ENCODE measurements around the gene DIS3L2. TPM values are rescaled to one million over a fixed set of nuclear protein-coding genes. Genes with fewer than 3 reads are reported as not detected.

Gene DIS3L2
- total and polyA plus RNA-seq, 4 donors, result 10.6 to 40.0 (median 21.8) TPM

DNA sequence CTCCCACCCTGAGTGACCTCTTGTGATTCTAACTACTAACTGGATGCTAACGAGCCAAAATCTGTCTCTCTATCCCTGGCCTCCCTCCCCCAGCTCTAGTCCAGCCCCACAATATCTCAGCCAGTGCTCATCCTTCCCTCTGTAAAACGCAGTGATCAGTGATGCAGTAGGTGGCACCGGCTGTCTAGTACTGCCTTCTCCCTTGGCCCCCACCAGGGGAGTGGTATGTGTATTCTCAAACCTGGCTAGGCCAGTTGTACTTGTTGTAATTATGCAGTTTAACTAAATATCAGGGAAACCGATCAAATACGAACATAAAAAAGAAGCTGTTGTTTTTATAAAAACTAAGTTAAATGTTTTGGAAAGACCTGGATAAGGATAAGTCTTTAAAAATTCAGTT lies 303.8 kb downstream of the DIS3L2 start:
- 82 to 87% methylated on average over 5 of the region's 5 CpGs for WGBS, 2 donors
- H3K36me3 ChIP-seq (ENCODE audit: control insufficient read depth in 1 of 2, insufficient read depth in 2 of 2, low read length in 1 of 2), result peaks cover 0 to 2% of the 10 kb centered on the region in 2 donors
- ATAC-seq (ENCODE audit: low FRiP score) (no peak), DNase-seq (no peak)
- no peaks in the 10 kb centered on the region for H3K27me3 ChIP-seq (ENCODE audit: control insufficient read depth in 1 of 2, insufficient read depth in 2 of 2, low read length in 1 of 2)
- no peak overlapping the region for H3K27ac ChIP-seq (ENCODE audit: low read depth in 1 of 2, low read length in 2 of 2)
- no peaks in the 10 kb centered on the region for H3K4me1 ChIP-seq (ENCODE audit: control insufficient read depth in 1 of 2, insufficient read depth in 2 of 2, low read length in 2 of 2)
- intact Hi-C loops (cut with DNase I), result no loop called here
- H3K9me3 ChIP-seq (ENCODE audit: control insufficient read depth, low read length), result no peaks in the 10 kb centered on the region
- no peak overlapping the region for H3K4me3 ChIP-seq (ENCODE audit: low read length in 2 of 2)

DNA sequence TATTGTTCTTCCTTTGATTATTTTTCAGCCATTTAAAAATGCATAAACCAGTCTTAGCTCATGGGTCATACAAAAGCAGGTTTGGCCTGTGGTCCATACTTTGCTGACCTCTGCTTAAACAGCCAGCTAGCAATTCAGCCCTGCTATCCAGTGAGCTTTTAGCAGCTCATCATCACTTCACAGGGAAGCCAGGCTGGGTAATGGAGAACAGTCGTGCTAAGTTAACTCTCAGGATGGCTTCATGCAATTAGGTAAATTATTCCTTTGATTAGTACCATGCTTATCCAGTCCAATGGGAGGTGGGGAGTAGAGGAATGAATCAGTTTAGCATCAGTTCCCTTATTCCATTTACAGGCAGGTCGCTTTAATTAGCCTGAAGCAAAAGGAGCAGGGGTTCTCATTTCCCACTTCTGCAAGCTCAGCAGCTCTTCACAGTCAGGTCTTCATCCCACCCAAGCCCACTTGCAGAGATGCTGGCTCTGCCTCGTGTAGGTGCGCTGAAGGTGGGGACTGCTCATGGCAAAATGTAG lies 307.2 kb downstream of the DIS3L2 start:
- intact Hi-C loops (cut with DNase I), result no loop called here
- peaks cover 0 to 2% of the 10 kb centered on the region in 2 donors for H3K36me3 ChIP-seq (ENCODE audit: control insufficient read depth in 1 of 2, insufficient read depth in 2 of 2, low read length in 1 of 2)
- H3K27me3 ChIP-seq (ENCODE audit: control insufficient read depth in 1 of 2, insufficient read depth in 2 of 2, low read length in 1 of 2), result no peaks in the 10 kb centered on the region
- H3K9me3 ChIP-seq (ENCODE audit: control insufficient read depth, low read length), result no peaks in the 10 kb centered on the region
- no peak overlapping the region for H3K27ac ChIP-seq (ENCODE audit: low read depth in 1 of 2, low read length in 2 of 2)
- WGBS, 2 donors, result 81 to 88% methylated on average over 4 of the region's 4 CpGs
- H3K4me3 ChIP-seq (ENCODE audit: low read length in 2 of 2), result no peak overlapping the region
- DNase-seq (no peak), ATAC-seq (ENCODE audit: low FRiP score) (no peak)
- no peaks in the 10 kb centered on the region for H3K4me1 ChIP-seq (ENCODE audit: control insufficient read depth in 1 of 2, insufficient read depth in 2 of 2, low read length in 2 of 2)

GRCh38 chr2:232269867-232270266 lies 308.4 kb downstream of the DIS3L2 start:
- no peaks in the 10 kb centered on the region for H3K4me1 ChIP-seq (ENCODE audit: control insufficient read depth in 1 of 2, insufficient read depth in 2 of 2, low read length in 2 of 2)
- no peaks in the 10 kb centered on the region for H3K9me3 ChIP-seq (ENCODE audit: control insufficient read depth, low read length)
- ATAC-seq (ENCODE audit: low FRiP score) (no peak), DNase-seq (no peak)
- H3K4me3 ChIP-seq (ENCODE audit: low read length in 2 of 2), result no peak overlapping the region
- H3K36me3 ChIP-seq (ENCODE audit: control insufficient read depth in 1 of 2, insufficient read depth in 2 of 2, low read length in 1 of 2), result no peaks in the 10 kb centered on the region
- intact Hi-C loops (cut with DNase I), result no loop called here
- H3K27me3 ChIP-seq (ENCODE audit: control insufficient read depth in 1 of 2, insufficient read depth in 2 of 2, low read length in 1 of 2), result no peaks in the 10 kb centered on the region
- H3K27ac ChIP-seq (ENCODE audit: low read depth in 1 of 2, low read length in 2 of 2), result no peak overlapping the region
- 89 to 91% methylated on average over 7 of the region's 7 CpGs for WGBS, 2 donors

- no peaks in the 10 kb centered on the region for H3K36me3 ChIP-seq (ENCODE audit: control insufficient read depth in 1 of 2, insufficient read depth in 2 of 2, low read length in 1 of 2)
- ATAC-seq (ENCODE audit: low FRiP score) (no peak), DNase-seq (no peak)
- no peaks in the 10 kb centered on the region for H3K27me3 ChIP-seq (ENCODE audit: control insufficient read depth in 1 of 2, insufficient read depth in 2 of 2, low read length in 1 of 2)
- no peak overlapping the region for H3K27ac ChIP-seq (ENCODE audit: low read depth in 1 of 2, low read length in 2 of 2)
- 70 to 78% methylated on average over 9 of the region's 9 CpGs for WGBS, 2 donors
- no peaks in the 10 kb centered on the region for H3K4me1 ChIP-seq (ENCODE audit: control insufficient read depth in 1 of 2, insufficient read depth in 2 of 2, low read length in 2 of 2)
- no peak overlapping the region for H3K4me3 ChIP-seq (ENCODE audit: low read length in 2 of 2)
- intact Hi-C loops (cut with DNase I), result no loop called here
- no peaks in the 10 kb centered on the region for H3K9me3 ChIP-seq (ENCODE audit: control insufficient read depth, low read length)
These were observed 312.6 kb downstream of the DIS3L2 start for GRCh38 chr2:232273903-232274643.

DNA sequence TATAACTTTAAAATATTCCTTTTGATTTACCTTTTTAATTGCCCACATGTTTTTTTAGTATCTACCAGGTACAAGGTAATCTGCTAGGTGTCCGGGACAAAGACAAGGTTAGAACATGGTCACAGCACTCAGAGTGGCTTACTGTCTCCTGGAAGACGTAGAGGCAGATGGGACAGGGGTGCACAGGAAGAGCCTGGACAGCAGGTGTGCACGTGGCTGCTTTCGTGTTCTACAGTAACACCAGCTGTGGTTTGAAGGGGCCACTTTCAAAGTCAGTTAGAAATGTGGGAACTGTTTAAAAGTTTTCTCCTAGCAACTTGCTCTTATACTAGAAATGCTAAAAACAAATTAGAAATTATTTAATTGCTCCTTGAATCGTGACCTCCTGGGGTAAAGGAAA lies 314.2 kb downstream of the DIS3L2 start:
- Histone ChIP-seq H3K36me3 (ENCODE audit: control insufficient read depth in 1 of 2, insufficient read depth in 2 of 2, low read length in 1 of 2) (no peaks in the 10 kb centered on the region), H3K9me3 (ENCODE audit: control insufficient read depth, low read length) (no peaks in the 10 kb centered on the region)

DNA sequence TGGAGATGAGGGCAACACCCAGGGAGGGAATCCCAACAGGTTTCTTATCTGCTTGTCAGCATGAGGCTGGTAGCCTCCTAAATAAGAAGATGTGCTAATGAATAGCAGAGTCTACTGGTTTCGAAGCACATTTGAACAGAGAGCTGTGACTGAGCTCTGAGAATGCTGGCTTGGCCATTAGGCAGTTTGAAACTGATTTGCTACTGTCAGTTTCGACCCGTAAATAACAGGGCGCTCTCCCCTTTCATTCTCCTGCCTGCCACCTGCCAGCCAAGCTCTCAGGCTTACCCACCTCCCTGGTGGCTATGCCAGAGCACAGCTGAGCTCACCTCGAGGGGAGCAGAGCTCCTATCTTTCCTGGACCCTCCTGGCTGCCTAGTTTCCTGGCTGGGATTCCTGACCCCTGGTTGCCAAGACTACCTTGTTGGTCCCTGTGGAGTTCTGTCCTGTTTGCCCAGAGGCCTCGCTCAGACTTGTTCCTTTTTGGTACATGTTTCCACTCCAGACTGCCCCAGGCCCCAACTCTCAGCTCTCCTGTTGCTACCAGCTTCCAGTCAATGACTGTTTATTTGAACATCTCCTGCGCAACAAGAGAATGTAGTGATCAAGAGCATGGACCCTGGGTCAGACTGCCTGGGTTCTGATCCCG lies 314.7 kb downstream of the DIS3L2 start:
- Histone ChIP-seq H3K4me1 (ENCODE audit: control insufficient read depth in 1 of 2, insufficient read depth in 2 of 2, low read length in 2 of 2) (no peaks in the 10 kb centered on the region), H3K4me3 (ENCODE audit: low read length in 2 of 2) (no peak overlapping the region), H3K9me3 (ENCODE audit: control insufficient read depth, low read length) (no peaks in the 10 kb centered on the region), H3K27me3 (ENCODE audit: control insufficient read depth in 1 of 2, insufficient read depth in 2 of 2, low read length in 1 of 2) (no peaks in the 10 kb centered on the region), H3K27ac (ENCODE audit: low read depth in 1 of 2, low read length in 2 of 2) (no peak overlapping the region), H3K36me3 (ENCODE audit: control insufficient read depth in 1 of 2, insufficient read depth in 2 of 2, low read length in 1 of 2) (no peaks in the 10 kb centered on the region)
- DNase-seq (no peak), ATAC-seq (ENCODE audit: low FRiP score) (no peak)
- intact Hi-C loops (cut with DNase I), result no loop called here
- 84% methylated on average over 8 of the region's 8 CpGs for WGBS, 2 donors

More for the DNA sequence above, 314.2 kb downstream of the DIS3L2 start:
- DNase-seq, result no peak
- H3K4me3 ChIP-seq (ENCODE audit: low read length in 2 of 2), result no peak overlapping the region
- 86 to 88% methylated on average over 5 of the region's 5 CpGs for WGBS, 2 donors
- H3K27me3 ChIP-seq (ENCODE audit: control insufficient read depth in 1 of 2, insufficient read depth in 2 of 2, low read length in 1 of 2), result no peaks in the 10 kb centered on the region
- intact Hi-C loops (cut with DNase I), result no loop called here
- no peak for ATAC-seq (ENCODE audit: low FRiP score)
- no peaks in the 10 kb centered on the region for H3K4me1 ChIP-seq (ENCODE audit: control insufficient read depth in 1 of 2, insufficient read depth in 2 of 2, low read length in 2 of 2)
- H3K27ac ChIP-seq (ENCODE audit: low read depth in 1 of 2, low read length in 2 of 2), result no peak overlapping the region

DNA sequence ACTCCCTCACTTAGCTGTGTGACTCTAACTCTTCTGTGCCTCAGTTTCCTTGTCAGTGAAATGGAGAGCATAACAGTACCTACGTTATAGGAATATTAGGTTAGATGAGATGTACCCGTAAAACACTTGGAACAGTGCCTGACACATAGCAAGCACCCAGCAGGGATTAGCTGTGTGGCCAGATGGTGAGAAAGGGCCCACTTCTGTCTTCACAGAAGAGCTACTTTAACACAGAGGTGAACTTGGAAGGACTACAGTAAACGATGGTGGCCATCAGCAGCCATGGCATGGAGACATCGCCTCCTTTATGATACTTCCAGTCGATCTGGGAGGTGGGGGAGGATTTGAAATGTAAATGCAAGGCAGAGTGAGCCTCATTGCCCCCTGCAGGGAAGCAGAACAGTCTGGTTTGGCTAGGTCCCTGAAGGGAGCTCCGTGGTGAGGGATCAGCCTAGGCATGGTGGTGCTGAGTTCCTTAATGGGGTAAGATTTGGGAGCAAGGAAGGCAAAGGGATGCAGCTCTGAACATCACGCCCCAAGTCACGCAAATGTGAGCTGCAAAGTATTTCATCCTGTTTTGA lies 315.3 kb downstream of the DIS3L2 start:
- intact Hi-C loops (cut with DNase I), result no loop called here
- no peaks in the 10 kb centered on the region for H3K36me3 ChIP-seq (ENCODE audit: control insufficient read depth in 1 of 2, insufficient read depth in 2 of 2, low read length in 1 of 2)
- ATAC-seq (ENCODE audit: low FRiP score) (no peak), DNase-seq (no peak)
- H3K4me1 ChIP-seq (ENCODE audit: control insufficient read depth in 1 of 2, insufficient read depth in 2 of 2, low read length in 2 of 2), result no peaks in the 10 kb centered on the region
- 73 to 76% methylated on average over 8 of the region's 8 CpGs for WGBS, 2 donors
- no peak overlapping the region for H3K4me3 ChIP-seq (ENCODE audit: low read length in 2 of 2)
- H3K27me3 ChIP-seq (ENCODE audit: control insufficient read depth in 1 of 2, insufficient read depth in 2 of 2, low read length in 1 of 2), result no peaks in the 10 kb centered on the region
- H3K27ac ChIP-seq (ENCODE audit: low read depth in 1 of 2, low read length in 2 of 2), result no peak overlapping the region
- H3K9me3 ChIP-seq (ENCODE audit: control insufficient read depth, low read length), result no peaks in the 10 kb centered on the region

GRCh38 chr2:232278534-232278933 lies 317.0 kb downstream of the DIS3L2 start:
- Histone ChIP-seq H3K27ac (ENCODE audit: low read depth in 1 of 2, low read length in 2 of 2) (no peak overlapping the region), H3K4me3 (ENCODE audit: low read length in 2 of 2) (no peak overlapping the region), H3K4me1 (ENCODE audit: control insufficient read depth in 1 of 2, insufficient read depth in 2 of 2, low read length in 2 of 2) (no peaks in the 10 kb centered on the region), H3K9me3 (ENCODE audit: control insufficient read depth, low read length) (no peaks in the 10 kb centered on the region), H3K36me3 (ENCODE audit: control insufficient read depth in 1 of 2, insufficient read depth in 2 of 2, low read length in 1 of 2) (no peaks in the 10 kb centered on the region), H3K27me3 (ENCODE audit: control insufficient read depth in 1 of 2, insufficient read depth in 2 of 2, low read length in 1 of 2) (no peaks in the 10 kb centered on the region)
- ATAC-seq (ENCODE audit: low FRiP score), result no peak
- WGBS, 2 donors, result 95% methylated on average over 3 of the region's 3 CpGs
- no peak for DNase-seq
- intact Hi-C loops (cut with DNase I), result no loop called here

Measured in aorta (tissue), 5 donors.